PC-9 (cell line): Measurements from ENCODE around the gene BFSP1. TPM values are rescaled to one million over a fixed set of nuclear protein-coding genes. Genes with fewer than 3 reads are reported as not detected.

ENCODE experiments used
- BruUV-seq: library from RNA; stranded (reverse); fragments of 400-500 nt; replicated peaks from 2 replicates; lab custom pipeline; 2021; lab: Mats Ljungman, UMichigan
- CTCF ChIA-PET: fragments of 300-600 bp; sonication (Branson Sonifier 250); formaldehyde crosslinking; loops from one replicate; lab custom pipeline; 2022; ENCODE audit warnings: antibody characterized with exemption; lab: Charles Lee
- POLR2A ChIA-PET: fragments of 300-600 bp; sonication (Branson Sonifier 250); formaldehyde crosslinking; loops from one replicate; lab custom pipeline; 2022; ENCODE audit warnings: antibody characterized with exemption; ENCODE audit not compliant: unreplicated experiment; lab: Charles Lee
- DNase-seq, 2 experiments: peaks; one replicate each; pipeline versions ENCODE4 v3.0.0 to v3.0.0-alpha.2; 2015 to 2022; ENCODE audit warnings: mixed read lengths in 1 of 2
- H2AFZ ChIP-seq: fragments of 200-600 bp; sonication (generic); 2 replicates; pipeline ENCODE4 v1.8.1; 2017; ENCODE audit warnings: antibody characterized with exemption
- H3F3A ChIP-seq: fragments of 200-600 bp; sonication (generic); 2 replicates; pipeline ENCODE4 v1.8.1; 2017; ENCODE audit warnings: antibody characterized with exemption, mild to moderate bottlenecking, low read depth; ENCODE audit not compliant: insufficient read depth
- H3K27ac ChIP-seq: fragments of 200-600 bp; sonication (generic); 2 replicates; pipeline ENCODE4 v1.6.1; 2016; ENCODE audit warnings: mixed run types
- H3K27me3 ChIP-seq: fragments of 200-600 bp; sonication (generic); 2 replicates; pipeline ENCODE4 v1.6.1; 2016; ENCODE audit warnings: low read depth, mixed run types; ENCODE audit not compliant: insufficient read depth
- H3K36me3 ChIP-seq: fragments of 200-600 bp; sonication (generic); 2 replicates; pipeline ENCODE4 v1.6.1; 2016; ENCODE audit warnings: low read depth, mixed run types
- H3K4me1 ChIP-seq: fragments of 200-600 bp; sonication (generic); replicated peaks from 2 replicates; pipeline ENCODE4 v1.6.1; 2016; ENCODE audit warnings: mixed run types; ENCODE audit not compliant: insufficient read depth
- H3K4me2 ChIP-seq: fragments of 200-600 bp; sonication (generic); 2 replicates; pipeline ENCODE4 v1.6.1; 2017; ENCODE audit warnings: mixed run types
- H3K4me3 ChIP-seq: fragments of 200-600 bp; sonication (generic); 2 replicates; pipeline ENCODE4 v1.6.1; 2016; ENCODE audit warnings: mixed run types
- H3K79me2 ChIP-seq: fragments of 200-600 bp; sonication (generic); 2 replicates; pipeline ENCODE4 v1.6.1; 2017; ENCODE audit warnings: low read depth, mixed run types
- H3K9me2 ChIP-seq: fragments of 200-600 bp; sonication (generic); 2 replicates; pipeline ENCODE4 v1.8.1; 2017; ENCODE audit warnings: mild to moderate bottlenecking; ENCODE audit not compliant: insufficient read depth
- H3K9me3 ChIP-seq: fragments of 200-600 bp; sonication (generic); 2 replicates; pipeline ENCODE4 v1.8.1; 2016; ENCODE audit warnings: low read depth; ENCODE audit not compliant: insufficient read depth
- H4K20me1 ChIP-seq: fragments of 200-600 bp; sonication (generic); 2 replicates; pipeline ENCODE4 v1.8.1; 2017; ENCODE audit not compliant: insufficient read depth
- CTCF ChIP-seq: fragments of 200-600 bp; sonication (generic); conservative IDR thresholded peaks from 2 replicates; pipeline ENCODE4 v1.6.1; 2017; ENCODE audit warnings: mixed run types, antibody characterized with exemption, mild to moderate bottlenecking, moderate library complexity
- EZH2 ChIP-seq: fragments of 200-600 bp; sonication (generic); IDR thresholded peaks from 2 replicates; pipeline ENCODE4 v1.8.0; 2017; ENCODE audit warnings: antibody characterized with exemption, low read depth
- intact Hi-C: fragments of 100-400 bp; cut with micrococcal nuclease; formaldehyde crosslinking; loops from one replicate; pipeline ENCODE4 v1.10.0; 2022; ENCODE audit not compliant: unreplicated experiment
- total RNA-seq: library from RNA; stranded (reverse); gene quantifications from 2 replicates; pipeline ENCODE4 v1.2.3, GENCODE V29; 2021

The BFSP1 gene
- total RNA-seq, 1 experiment from 2014 or later = 13.8 TPM

DNA sequence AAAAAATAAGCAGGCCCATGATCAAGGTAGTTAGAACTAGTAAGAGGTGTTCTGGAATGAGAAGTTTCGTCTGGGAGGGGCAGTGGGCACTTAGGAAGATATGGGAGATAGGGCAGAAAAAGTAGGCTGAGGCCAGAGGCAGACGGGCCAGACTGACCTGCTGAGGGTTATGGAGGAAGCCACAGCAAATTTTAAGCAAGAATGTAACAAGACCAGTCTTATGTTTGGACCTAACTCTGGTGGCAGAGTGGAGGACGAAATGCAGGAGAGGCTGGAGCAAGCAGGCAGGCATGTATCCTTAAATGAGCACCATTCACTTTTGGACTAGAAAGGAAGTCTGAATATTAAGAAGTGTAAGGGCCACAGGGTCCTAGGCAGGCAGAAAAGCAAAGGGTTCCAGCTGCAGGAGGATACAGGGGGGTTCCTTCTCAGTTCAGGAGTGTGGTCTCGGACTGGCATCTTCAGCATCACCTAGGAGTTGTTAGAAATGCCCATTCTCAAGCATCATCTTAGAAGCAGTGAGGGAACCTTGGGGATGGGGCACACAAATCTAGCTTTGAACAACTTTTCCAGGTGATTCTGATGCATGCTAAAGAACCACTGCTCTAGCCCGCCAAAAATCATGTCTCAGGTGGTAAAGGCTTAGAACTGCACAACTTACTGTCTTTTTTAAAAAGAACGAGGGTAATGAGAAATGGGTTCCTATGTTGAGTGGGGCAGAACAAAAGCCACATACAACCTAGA is 37.0 kb upstream of the BFSP1 start:
- DNase-seq = peak; percentile 25 to 51
- no TSS peak for BruUV-seq
- CTCF ChIA-PET = no interaction called here
- Histone ChIP-seq H3K4me1 (peaks cover 65% of the 10 kb centered on the region), H3K27ac (peak overlapping the region; percentile 84), H3K79me2 (peaks cover 52% of the 10 kb centered on the region), H3K4me3 (peak overlapping the region; percentile 61), H4K20me1 (peaks cover 24% of the 10 kb centered on the region), H3K27me3 (no peaks in the 10 kb centered on the region), H3F3A (peaks cover 29% of the 10 kb centered on the region; the same call in 1 of the 2 replicates), H3K9me2 (no peaks in the 10 kb centered on the region), H3K9me3 (no peaks in the 10 kb centered on the region), H3K4me2 (peak overlapping the region; percentile 90), H3K36me3 (0 out of 2 replicates have a peak, but pooled peaks cover 6% of the 10 kb centered on the region), H2AFZ (peak overlapping the region; percentile 29; the same call in 1 of the 2 replicates)
- TF ChIP-seq CTCF (no peak), EZH2 (no peak)
- intact Hi-C loops = loop anchor here (2.0 kb wide), 2 partner anchors 37 to 401 kb away; partner anchors contain the start of genes MGME1 and SNX5
- POLR2A ChIA-PET = no interaction called here

DNA sequence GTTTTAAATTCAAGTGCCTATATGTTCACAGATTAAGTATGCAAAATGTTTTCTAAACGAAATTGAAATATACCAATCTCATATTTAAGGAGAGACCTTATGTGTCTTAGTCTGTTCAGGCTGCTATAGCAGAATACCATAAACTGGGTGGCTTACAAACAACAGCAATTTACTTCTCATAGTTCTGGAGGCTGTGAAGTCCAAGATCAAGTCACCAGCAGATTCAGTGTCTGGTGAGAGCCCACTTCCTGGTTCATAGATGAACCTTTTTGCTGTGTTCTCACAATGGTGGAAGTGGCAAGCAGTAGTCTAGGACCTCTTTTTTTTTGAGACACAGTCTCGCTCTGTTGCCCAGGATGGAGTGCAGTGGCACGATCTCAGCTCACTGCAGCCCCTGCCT is 35.2 kb upstream of the BFSP1 start:
- no peak overlapping the region for H3K4me2 ChIP-seq
- H3K9me3 ChIP-seq = no peaks in the 10 kb centered on the region
- no peak overlapping the region for H3K4me3 ChIP-seq
- no peaks in the 10 kb centered on the region for H3K27me3 ChIP-seq
- intact Hi-C loops = no loop called here
- no peak overlapping the region for H3K27ac ChIP-seq
- BruUV-seq = no TSS peak
- DNase-seq = no peak
- CTCF ChIA-PET = interaction anchor here (0.7 kb wide), 1 partner anchor 68 kb away, joined by 5 read pairs; no protein-coding TSS in a partner anchor
- H2AFZ ChIP-seq = no peak overlapping the region
- H3K9me2 ChIP-seq = no peaks in the 10 kb centered on the region
- peaks cover 34% of the 10 kb centered on the region for H3K79me2 ChIP-seq
- no peaks in the 10 kb centered on the region for H3K36me3 ChIP-seq
- TF ChIP-seq CTCF (no peak), EZH2 (no peak)
- peaks cover 38% of the 10 kb centered on the region; the same call in 1 of the 2 replicates for H3F3A ChIP-seq
- peaks cover 65% of the 10 kb centered on the region for H3K4me1 ChIP-seq
- peaks cover 7% of the 10 kb centered on the region; the same call in 1 of the 2 replicates for H4K20me1 ChIP-seq
- POLR2A ChIA-PET = no interaction called here

- peaks cover 23% of the 10 kb centered on the region for H3K79me2 ChIP-seq
- intact Hi-C loops = no loop called here
- H3K4me3 ChIP-seq = no peak overlapping the region
- H3K4me1 ChIP-seq = peaks cover 73% of the 10 kb centered on the region
- H4K20me1 ChIP-seq = no peaks in the 10 kb centered on the region
- H3K36me3 ChIP-seq = no peaks in the 10 kb centered on the region
- TF ChIP-seq EZH2 = no peak
- no peak for TF ChIP-seq CTCF
- no TSS peak for BruUV-seq
- H3K27ac ChIP-seq = peak overlapping the region; percentile 29
- CTCF ChIA-PET = no interaction called here
- POLR2A ChIA-PET = interaction anchor here (0.7 kb wide), 1 partner anchor 23 kb away, joined by 7 read pairs; no protein-coding TSS in a partner anchor
- no peak overlapping the region for H2AFZ ChIP-seq
- no peaks in the 10 kb centered on the region for H3K9me3 ChIP-seq
- H3K27me3 ChIP-seq = no peaks in the 10 kb centered on the region
- H3K9me2 ChIP-seq = no peaks in the 10 kb centered on the region
- DNase-seq = peak in 1 of 2 experiments; percentile 78
- H3K4me2 ChIP-seq = peak overlapping the region; percentile 35
- peaks cover 38% of the 10 kb centered on the region; the same call in 1 of the 2 replicates for H3F3A ChIP-seq
These were observed 34.1 kb upstream of the BFSP1 start for GRCh38 chr20:17565169-17565845.
